Thyroid gland (tissue), 4 donors: ENCODE measurements around the gene BSN. TPM values are rescaled to one million over a fixed set of nuclear protein-coding genes. Genes with fewer than 3 reads are reported as not detected.

Experiments
- DNase-seq, 2 donors: peaks; one replicate each; pipeline ENCODE4 v3.0.0-alpha.2; 2019
- H3K27ac ChIP-seq, 3 donors: fragments of 200-600 bp; sonication (generic); 1 replicate in 2 of 3; 2 replicates in 1 of 3; pipeline ENCODE4 v1.5.1; 2016 to 2019; ENCODE audit warnings: mild to moderate bottlenecking in 1 of 3, moderate library complexity in 1 of 3
- H3K27me3 ChIP-seq: fragments of 200-600 bp; sonication (generic); one replicate; pipeline ENCODE4 v1.5.1; 2019
- H3K36me3 ChIP-seq, 2 donors: fragments of 200-600 bp; sonication (generic); one replicate each; pipeline ENCODE4 v1.5.1; 2016 to 2019
- H3K4me1 ChIP-seq, 2 donors: fragments of 200-600 bp; sonication (generic); one replicate each; pipeline ENCODE4 v1.5.1; 2017 to 2019
- H3K4me3 ChIP-seq, 3 donors: fragments of 200-600 bp; sonication (generic); replicated peaks in 1 of 3; 1 replicate in 2 of 3; 2 replicates in 1 of 3; pipeline ENCODE4 v1.5.1; 2016; ENCODE audit warnings: mild to moderate bottlenecking in 1 of 3
- H3K9me3 ChIP-seq: fragments of 200-600 bp; sonication (generic); one replicate; pipeline ENCODE4 v1.5.1; 2017
- POLR2A ChIP-seq, 2 donors: fragments of 450-650 bp; IDR thresholded peaks; one replicate each; pipeline ENCODE4 v1.6.1; 2017; ENCODE audit warnings: antibody characterized with exemption in 2 of 2, mild to moderate bottlenecking in 2 of 2, moderate library complexity in 1 of 2
- WGBS, 2 donors: methylation state at CpG; one replicate each; pipeline ENCODE4 v1.1.5; 2017; 5-methylcytosine and 5-hydroxymethylcytosine counted together
- intact Hi-C: fragments of 100-400 bp; cut with DNase I; formaldehyde crosslinking; loops from one replicate; pipeline ENCODE4 v1.15.1; 2023
- total RNA-seq, 4 donors: library from RNA; depleted of rRNA; stranded (reverse); fragments of >200 nt; gene quantifications; one replicate each; pipeline ENCODE4 v1.2.3, GENCODE V29; 2016
- TF ChIP-seq, protein P1 (sequence below), 6 experiments: fragments of 200-600 bp in 3 of 6; fragments of 450-650 bp in 3 of 6; sonication (generic) in 3 of 6; IDR thresholded peaks; one replicate each; pipeline ENCODE4 v1.5.1; 2016 to 2019; ENCODE audit warnings: antibody characterized with exemption in 6 of 6, mild to moderate bottlenecking in 2 of 6, inconsistent platforms in 1 of 6, moderate library complexity in 1 of 6

BSN gene
- total RNA-seq, 4 donors from 2014 or later, result 0.56 to 1.8 (median 0.99) TPM

DNA sequence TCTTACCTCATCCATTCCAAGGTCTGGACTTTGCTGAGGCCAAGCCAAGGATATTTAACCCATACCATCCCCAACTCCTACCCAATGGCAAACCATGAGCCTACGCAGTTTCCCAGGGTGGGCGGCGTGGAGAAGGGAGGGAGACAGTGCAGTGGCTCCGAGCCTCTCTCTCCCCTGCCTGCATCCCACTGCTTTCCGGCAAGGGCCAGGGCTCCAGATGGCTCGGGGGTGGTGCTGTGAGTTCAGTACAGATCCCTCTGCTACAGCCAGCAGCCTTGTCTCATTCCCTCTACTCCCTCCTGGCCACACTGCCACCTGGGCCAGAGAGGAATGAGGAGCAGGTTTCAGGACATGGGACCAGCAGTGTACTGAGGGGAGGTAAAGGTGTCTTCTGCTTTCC, 75.6 kb downstream of the BSN start:
- Histone ChIP-seq H3K9me3 (no peaks in the 10 kb centered on the region), H3K36me3 (no peaks in the 10 kb centered on the region), H3K4me1 (no peaks in the 10 kb centered on the region), H3K27ac (no peak overlapping the region), H3K27me3 (no peaks in the 10 kb centered on the region), H3K4me3 (no peak overlapping the region)
- intact Hi-C loops, result no loop called here
- DNase-seq, result no peak
- TF ChIP-seq POLR2A (IDR thresholded peaks at IDR 0.05), result no peak
- TF ChIP-seq, protein P1, sequence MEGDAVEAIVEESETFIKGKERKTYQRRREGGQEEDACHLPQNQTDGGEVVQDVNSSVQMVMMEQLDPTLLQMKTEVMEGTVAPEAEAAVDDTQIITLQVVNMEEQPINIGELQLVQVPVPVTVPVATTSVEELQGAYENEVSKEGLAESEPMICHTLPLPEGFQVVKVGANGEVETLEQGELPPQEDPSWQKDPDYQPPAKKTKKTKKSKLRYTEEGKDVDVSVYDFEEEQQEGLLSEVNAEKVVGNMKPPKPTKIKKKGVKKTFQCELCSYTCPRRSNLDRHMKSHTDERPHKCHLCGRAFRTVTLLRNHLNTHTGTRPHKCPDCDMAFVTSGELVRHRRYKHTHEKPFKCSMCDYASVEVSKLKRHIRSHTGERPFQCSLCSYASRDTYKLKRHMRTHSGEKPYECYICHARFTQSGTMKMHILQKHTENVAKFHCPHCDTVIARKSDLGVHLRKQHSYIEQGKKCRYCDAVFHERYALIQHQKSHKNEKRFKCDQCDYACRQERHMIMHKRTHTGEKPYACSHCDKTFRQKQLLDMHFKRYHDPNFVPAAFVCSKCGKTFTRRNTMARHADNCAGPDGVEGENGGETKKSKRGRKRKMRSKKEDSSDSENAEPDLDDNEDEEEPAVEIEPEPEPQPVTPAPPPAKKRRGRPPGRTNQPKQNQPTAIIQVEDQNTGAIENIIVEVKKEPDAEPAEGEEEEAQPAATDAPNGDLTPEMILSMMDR (IDR thresholded peaks at IDR 0.05), result no peak
- WGBS, 2 donors, result 83 to 91% methylated on average over 6 of the region's 6 CpGs

DNA sequence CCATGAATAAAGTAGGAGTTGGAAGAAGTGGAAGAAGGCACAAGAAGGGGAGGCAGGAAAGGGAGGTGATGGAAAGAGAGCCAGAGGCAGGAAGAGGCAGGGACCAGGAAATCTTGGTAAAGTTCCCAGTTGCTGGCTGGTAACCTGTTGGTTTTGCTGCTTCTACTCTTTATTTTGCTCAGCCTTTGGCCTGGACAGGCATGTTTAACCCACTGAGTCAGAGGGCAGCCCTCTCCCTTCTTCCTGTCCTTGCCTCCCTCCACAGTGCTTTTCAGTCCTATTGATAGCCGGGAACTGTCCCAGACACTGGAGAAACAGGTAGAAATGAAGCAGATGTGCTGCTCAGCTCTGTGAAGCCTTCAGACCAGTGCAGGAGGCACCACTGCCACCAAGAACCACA, 76.5 kb downstream of the BSN start:
- TF ChIP-seq, protein P1 (IDR thresholded peaks at IDR 0.05), result no peak
- TF ChIP-seq POLR2A (IDR thresholded peaks at IDR 0.05), result no peak
- Histone ChIP-seq H3K36me3 (no peaks in the 10 kb centered on the region), H3K4me1 (no peaks in the 10 kb centered on the region), H3K27me3 (no peaks in the 10 kb centered on the region), H3K27ac (no peak overlapping the region), H3K4me3 (no peak overlapping the region), H3K9me3 (no peaks in the 10 kb centered on the region)
- 92 to 93% methylated on average over 1 of the region's 1 CpG for WGBS, 2 donors
- intact Hi-C loops, result no loop called here
- no peak for DNase-seq

DNA sequence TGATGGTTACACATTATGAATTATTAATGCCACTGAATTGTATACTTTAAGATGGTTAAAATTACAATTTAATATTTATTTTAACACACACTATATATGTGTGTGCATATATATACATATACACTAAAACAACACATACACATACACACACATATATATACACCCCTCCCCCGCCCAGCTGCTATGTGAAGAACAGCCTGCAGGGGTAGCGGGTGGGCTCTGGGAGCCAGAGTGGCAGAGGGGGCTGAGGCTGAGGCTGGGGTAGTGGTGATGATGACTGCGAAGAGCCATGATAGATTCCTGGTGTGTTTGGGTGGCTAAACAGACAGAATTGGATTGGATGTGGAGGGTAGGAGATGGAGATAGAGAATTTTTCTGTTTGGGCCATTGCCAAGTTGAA, 80.5 kb downstream of the BSN start:
- no peak for DNase-seq
- no peaks in the 10 kb centered on the region for H3K4me1 ChIP-seq
- no peak overlapping the region for H3K4me3 ChIP-seq
- H3K9me3 ChIP-seq, result no peaks in the 10 kb centered on the region
- H3K36me3 ChIP-seq, result no peaks in the 10 kb centered on the region
- TF ChIP-seq, protein P1 (IDR thresholded peaks at IDR 0.05), result no peak
- TF ChIP-seq POLR2A (IDR thresholded peaks at IDR 0.05), result no peak
- intact Hi-C loops, result no loop called here
- 79 to 80% methylated on average over 3 of the region's 3 CpGs for WGBS, 2 donors
- no peaks in the 10 kb centered on the region for H3K27me3 ChIP-seq
- no peak overlapping the region for H3K27ac ChIP-seq

DNA sequence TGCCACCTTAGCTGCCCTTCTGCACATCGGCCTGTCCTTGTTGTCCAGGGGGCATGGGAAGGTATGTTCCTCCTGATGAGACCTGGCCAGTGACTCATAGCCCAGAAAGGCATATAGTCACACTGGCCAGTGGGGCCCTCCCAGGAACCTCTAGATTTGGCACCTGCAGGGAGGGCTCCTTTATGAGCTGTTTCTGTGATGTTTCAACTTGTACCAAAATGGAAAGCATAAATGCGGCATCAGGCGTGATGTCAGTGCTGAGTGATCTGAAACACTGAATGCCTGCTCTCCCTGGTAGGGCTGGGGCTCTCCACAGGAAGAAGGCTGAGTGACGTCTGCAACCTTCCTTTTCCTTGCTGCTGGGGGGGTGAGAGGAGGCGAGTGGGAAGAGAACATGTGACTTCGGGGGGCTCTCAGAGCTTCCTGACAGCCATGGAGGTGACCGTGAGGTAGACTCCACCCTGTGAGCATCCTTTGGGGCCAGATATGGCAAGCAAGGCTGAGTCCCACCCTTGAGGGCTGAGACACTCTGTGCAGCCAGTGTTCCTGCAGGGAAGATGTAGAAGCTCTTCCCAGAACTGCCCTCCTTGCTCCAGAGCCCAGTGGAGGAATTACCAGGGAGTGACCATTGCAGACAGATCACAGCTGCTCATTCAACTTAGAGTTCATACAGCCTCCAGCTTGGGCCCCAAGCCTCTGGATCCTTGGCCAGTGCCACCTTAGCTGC, 82.8 kb downstream of the BSN start:
- no peak overlapping the region for H3K27ac ChIP-seq
- H3K4me1 ChIP-seq, result no peaks in the 10 kb centered on the region
- H3K4me3 ChIP-seq, result no peak overlapping the region
- DNase-seq, result no peak
- no peaks in the 10 kb centered on the region for H3K36me3 ChIP-seq
- H3K9me3 ChIP-seq, result no peaks in the 10 kb centered on the region
- TF ChIP-seq, protein P1 (IDR thresholded peaks at IDR 0.05), result no peak
- no peaks in the 10 kb centered on the region for H3K27me3 ChIP-seq
- WGBS, 2 donors, result 68 to 79% methylated on average over 7 of the region's 7 CpGs
- intact Hi-C loops, result no loop called here

DNA sequence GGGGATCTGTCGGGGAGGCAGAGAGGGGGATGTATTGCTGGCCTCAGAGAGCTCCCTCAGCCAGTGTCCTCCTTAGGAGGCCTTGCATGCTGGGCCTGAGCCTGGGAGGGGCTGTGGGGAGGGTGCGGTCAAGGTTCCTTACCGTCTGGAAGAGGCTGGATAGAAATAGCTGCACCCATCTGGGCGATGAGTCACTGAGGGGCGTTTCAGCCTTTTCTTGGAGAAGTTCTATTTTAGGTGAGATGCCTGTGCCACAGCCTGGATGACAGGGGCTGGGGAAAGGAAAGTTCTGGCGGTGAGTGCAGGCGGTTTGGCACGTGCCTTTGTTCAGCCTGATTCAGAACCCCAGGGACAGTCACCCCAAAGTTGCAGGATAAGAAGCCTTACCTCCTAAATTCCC, 84.2 kb downstream of the BSN start:
- no peak for DNase-seq
- no peaks in the 10 kb centered on the region for H3K36me3 ChIP-seq
- TF ChIP-seq, protein P1 (IDR thresholded peaks at IDR 0.05), result no peak
- no peak for TF ChIP-seq POLR2A (IDR thresholded peaks at IDR 0.05)
- WGBS, 2 donors, result 74 to 76% methylated on average over 8 of the region's 8 CpGs
- H3K27ac ChIP-seq, result no peak overlapping the region
- intact Hi-C loops, result no loop called here
- H3K9me3 ChIP-seq, result no peaks in the 10 kb centered on the region
- H3K4me1 ChIP-seq, result no peaks in the 10 kb centered on the region
- H3K4me3 ChIP-seq, result no peak overlapping the region
- H3K27me3 ChIP-seq, result no peaks in the 10 kb centered on the region
